ENCODE results near the gene LRRC47. TPM values are rescaled to one million over a fixed set of nuclear protein-coding genes. Genes with fewer than 3 reads are reported as not detected.

The LRRC47 gene
- total RNA-seq, 1 experiment from 2014 or later: 65.1 TPM

- no peak overlapping the region for H4K91ac ChIP-seq (ENCODE audit: insufficient read length, low read depth, low read length)
- no CpG with 5 or more reads among the region's 15 CpGs for WGBS (ENCODE audit: extremely low coverage, insufficient read length, low lambda C conversion rate)
- peaks cover 6 to 47% (median 26%) of the 10 kb centered on the region in 3 experiments; a peak in 6 of 7 replicates for H3K36me3 Mint-ChIP-seq (ENCODE audit: insufficient read depth in 1 of 3, low read depth in 3 of 3)
These were observed 29.1 kb upstream of the LRRC47 start for GRCh38 chr1:3825356-3825755.

More at GRCh38 chr1:3825356-3825755, 29.1 kb upstream of the LRRC47 start:
- no peak overlapping the region for H4K5ac ChIP-seq (ENCODE audit: insufficient read length, low read depth, low read length)
- no peak overlapping the region for H3K4ac ChIP-seq (ENCODE audit: low read depth, low read length)
- H3K79me2 ChIP-seq (ENCODE audit: insufficient read depth, low read length): no peaks in the 10 kb centered on the region
- H3K27ac Mint-ChIP-seq: no peak overlapping the region
- H4K20me1 ChIP-seq (ENCODE audit: control insufficient read depth, insufficient read depth, insufficient read length): no peaks in the 10 kb centered on the region
- H3K23me2 ChIP-seq (ENCODE audit: insufficient read length, low read depth, low read length, poor library complexity, severe bottlenecking): no peaks in the 10 kb centered on the region
- H2BK12ac ChIP-seq (ENCODE audit: insufficient read length, low read depth, low read length): no peak overlapping the region
- no peaks in the 10 kb centered on the region for H3K27me3 ChIP-seq (ENCODE audit: insufficient read depth, low read length)
- no peak overlapping the region for H2BK120ac ChIP-seq (ENCODE audit: low read depth, low read length, poor library complexity, severe bottlenecking)
- H3K27ac ChIP-seq (ENCODE audit: insufficient read length, low read depth, low read length): no peak overlapping the region
- no peaks in the 10 kb centered on the region for H3K9me3 ChIP-seq (ENCODE audit: control insufficient read depth, low read depth, low read length)
- DNase-seq: no peak
- no peak overlapping the region for H2BK20ac ChIP-seq (ENCODE audit: low read depth, low read length, poor library complexity, severe bottlenecking)
- no peaks in the 10 kb centered on the region for H3K79me1 ChIP-seq (ENCODE audit: insufficient read depth, low read depth, low read length, poor library complexity, severe bottlenecking)
- no peak overlapping the region for H3T11ph ChIP-seq (ENCODE audit: low read length)
- no peak overlapping the region for H4K8ac ChIP-seq (replicated peaks; ENCODE audit: insufficient read length, low read depth, low read length)
- no peak for TF ChIP-seq CTCF (conservative IDR thresholded peaks at IDR 0.05)
- H3K27me3 Mint-ChIP-seq (ENCODE audit: low read depth): no peaks in the 10 kb centered on the region
- H3K56ac ChIP-seq (ENCODE audit: insufficient read length, low read depth, low read length): no peak overlapping the region
- H3K9ac ChIP-seq (ENCODE audit: extremely low read depth, insufficient read length, low read length): no peak overlapping the region
- H2AK5ac ChIP-seq (ENCODE audit: insufficient read length, low read length): no peak overlapping the region
- H3K23ac ChIP-seq (ENCODE audit: insufficient read length, low read depth, low read length): no peak overlapping the region
- no peak overlapping the region for H2BK5ac ChIP-seq (ENCODE audit: insufficient read length, low read length)
- H3K9me3 Mint-ChIP-seq: no peaks in the 10 kb centered on the region
- H2BK15ac ChIP-seq (ENCODE audit: low read depth, low read length): no peak overlapping the region
- no peak overlapping the region for H3K14ac ChIP-seq (ENCODE audit: insufficient read depth, low read length)
- H3K4me1 ChIP-seq (ENCODE audit: insufficient read depth, low read length): no peaks in the 10 kb centered on the region
- H3K4me2 ChIP-seq (ENCODE audit: insufficient read depth, insufficient read length, low read length): no peak overlapping the region
- 0 out of 4 replicates have a peak, but pooled peaks cover 0 to 2% of the 10 kb centered on the region in 2 experiments for H3K4me1 Mint-ChIP-seq
- H3K4me3 Mint-ChIP-seq: no peak overlapping the region
- H3K18ac ChIP-seq (ENCODE audit: insufficient read length, low read depth, low read length): no peak overlapping the region
- H2AFZ ChIP-seq (ENCODE audit: low read length): no peak overlapping the region
